Caco-2 (cell line): ENCODE data around the gene CBX1. TPM values are rescaled to one million over a fixed set of nuclear protein-coding genes. Genes with fewer than 3 reads are reported as not detected.

Experiments
- BruUV-seq: library from RNA; stranded (reverse); fragments of 400-500 nt; replicated peaks from 2 replicates; lab custom pipeline; 2021; lab: Mats Ljungman, UMichigan
- CTCF ChIA-PET: fragments of 300-600 bp; sonication (Branson Sonifier 250); formaldehyde crosslinking; loops from one replicate; lab custom pipeline; 2022; ENCODE audit warnings: antibody characterized with exemption; lab: Charles Lee
- POLR2A ChIA-PET: fragments of 300-600 bp; sonication (Branson Sonifier 250); formaldehyde crosslinking; loops from one replicate; lab custom pipeline; 2022; ENCODE audit warnings: antibody characterized with exemption; lab: Charles Lee
- DNase-seq, 2 experiments: peaks; one replicate each; pipeline versions ENCODE4 v3.0.0 to v3.0.0-alpha.2; 2020 to 2022
- H3K27me3 ChIP-seq: replicated peaks from 2 replicates; pipeline ENCODE4 v1.6.0; 2011; ENCODE audit warnings: low read length; ENCODE audit not compliant: control insufficient read depth, insufficient read depth
- H3K36me3 ChIP-seq: 2 replicates; pipeline ENCODE4 v1.5.1; 2011; ENCODE audit warnings: low read length; ENCODE audit not compliant: control insufficient read depth, insufficient read depth
- H3K4me1 ChIP-seq: fragments of 250-450 bp; sonication (Bioruptor Pico); 2 replicates; pipeline ENCODE4 v1.5.1; 2020; ENCODE audit warnings: mild to moderate bottlenecking
- H3K4me3 ChIP-seq: 2 replicates; pipeline ENCODE4 v1.5.1; 2011; ENCODE audit warnings: low read depth, mild to moderate bottlenecking, control low read depth, low read length
- H3K9me3 ChIP-seq: fragments of 250-450 bp; sonication (Bioruptor Pico); 2 replicates; pipeline ENCODE4 v1.5.1; 2020; ENCODE audit warnings: mild to moderate bottlenecking, moderate library complexity
- H3K27ac Mint-ChIP-seq: one replicate; pipeline ENCODE4 v1.8.0; 2022; ENCODE audit warnings: mixed read lengths; ENCODE audit not compliant: unreplicated experiment
- H3K27me3 Mint-ChIP-seq: one replicate; pipeline ENCODE4 v1.8.0; 2022; ENCODE audit warnings: mixed read lengths; ENCODE audit not compliant: insufficient read depth, unreplicated experiment
- H3K36me3 Mint-ChIP-seq: one replicate; pipeline ENCODE4 v1.8.0; 2022; ENCODE audit warnings: mild to moderate bottlenecking, mixed read lengths; ENCODE audit not compliant: insufficient read depth, unreplicated experiment
- H3K4me1 Mint-ChIP-seq: one replicate; pipeline ENCODE4 v1.8.0; 2022; ENCODE audit warnings: low read depth, mixed read lengths; ENCODE audit not compliant: unreplicated experiment
- H3K4me3 Mint-ChIP-seq: one replicate; pipeline ENCODE4 v1.8.0; 2022; ENCODE audit warnings: mild to moderate bottlenecking, moderate library complexity, mixed read lengths; ENCODE audit not compliant: unreplicated experiment
- H3K9me3 Mint-ChIP-seq: one replicate; pipeline ENCODE4 v1.8.0; 2022; ENCODE audit warnings: mixed read lengths; ENCODE audit not compliant: unreplicated experiment
- CTCF ChIP-seq, 2 experiments: fragments of 200-600 bp in 1 of 2; IDR thresholded peaks; 1 replicate in 1 of 2; 2 replicates in 1 of 2; pipeline versions ENCODE4 v1.5.1 to v1.8.0; 2011 to 2022; ENCODE audit warnings: antibody characterized with exemption in 1 of 2, control low read depth in 1 of 2, inconsistent platforms in 1 of 2, low read depth in 1 of 2, low read length in 1 of 2, mild to moderate bottlenecking in 1 of 2, moderate library complexity in 1 of 2; ENCODE audit not compliant: insufficient read depth in 1 of 2, severe bottlenecking in 1 of 2, unreplicated experiment in 1 of 2
- intact Hi-C: fragments of 100-400 bp; cut with micrococcal nuclease; formaldehyde crosslinking; loops from one replicate; pipeline ENCODE4 v1.10.0; 2022; ENCODE audit not compliant: unreplicated experiment
- total RNA-seq: library from RNA; stranded (reverse); gene quantifications from 2 replicates; pipeline ENCODE4 v1.2.3, GENCODE V29; 2022

CBX1 gene
- total RNA-seq, 1 experiment from 2014 or later: 213 TPM

DNA sequence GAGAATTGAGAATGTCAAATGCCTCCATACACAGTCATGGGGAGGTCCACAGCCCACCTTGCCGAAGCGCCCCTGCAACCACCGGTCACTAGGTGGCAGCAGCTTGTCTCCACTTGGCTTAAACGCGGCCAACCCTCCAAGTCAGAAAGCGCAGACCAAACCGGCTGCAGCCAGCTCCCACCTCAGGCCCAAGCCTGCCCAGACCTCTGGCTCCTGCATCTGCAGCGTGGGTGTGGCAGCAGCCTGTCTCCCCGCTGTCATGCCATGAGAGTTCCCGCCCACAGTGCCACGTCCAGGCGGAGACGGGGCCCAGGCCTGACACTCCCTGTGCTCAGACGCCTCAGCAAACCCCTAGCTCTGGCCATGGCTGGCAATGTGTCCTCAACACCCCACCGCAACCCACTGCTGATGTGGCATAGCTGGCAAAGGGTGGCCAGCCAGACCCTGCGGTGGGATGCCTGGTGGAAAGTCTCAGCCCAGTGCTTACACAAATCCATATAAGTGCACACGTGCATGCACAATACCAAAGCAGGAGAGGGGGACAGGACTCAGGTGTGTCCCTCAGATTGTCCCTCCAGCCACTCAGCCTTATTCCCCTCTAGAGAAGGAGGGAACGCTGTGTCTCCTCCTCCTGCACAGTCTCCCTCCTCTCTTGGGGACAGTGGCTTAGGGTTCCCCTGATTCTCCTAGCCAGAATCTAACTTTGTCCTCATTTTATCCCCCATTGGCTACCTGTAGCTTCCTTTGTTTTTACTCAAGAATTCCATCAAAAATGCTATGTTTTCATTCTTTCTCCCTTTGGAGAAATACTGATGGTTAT is 74.6 kb downstream of the CBX1 start:
- Mint-ChIP-seq H3K27me3 (peaks cover 15% of the 10 kb centered on the region), H3K27ac (peak overlapping the region; percentile 89), H3K4me1 (peaks cover 34% of the 10 kb centered on the region), H3K9me3 (no peaks in the 10 kb centered on the region), H3K4me3 (peak overlapping the region; percentile 87), H3K36me3 (peaks cover 13% of the 10 kb centered on the region)
- DNase-seq: peak; percentile 97
- no TSS peak for BruUV-seq
- H3K4me3 ChIP-seq: no peak overlapping the region
- no peaks in the 10 kb centered on the region for H3K36me3 ChIP-seq
- intact Hi-C loops: loop anchor here (1.0 to 10.0 kb wide), 5 partner anchors 42 to 431 kb away; no protein-coding TSS in a partner anchor
- CTCF ChIA-PET: interaction anchor here (0.5 to 3.6 kb wide), 51 partner anchors 8 to 668 kb away, joined by 3 to 225 read pairs (median 5); partner anchors contain the start of genes CBX1, CDK5RAP3, LRRC46 and MRPL10
- peak; percentile 100 for TF ChIP-seq CTCF (IDR thresholded peaks at IDR 0.05; ENCODE audit: insufficient read depth in 1 of 2, low read depth in 1 of 2, low read length in 1 of 2, severe bottlenecking in 1 of 2, unreplicated experiment in 1 of 2)
- H3K4me1 ChIP-seq: peaks cover 26% of the 10 kb centered on the region
- H3K9me3 ChIP-seq: no peaks in the 10 kb centered on the region
- H3K27me3 ChIP-seq: peaks cover 5% of the 10 kb centered on the region
- POLR2A ChIA-PET: interaction anchor here (1.0 to 3.4 kb wide), 4 partner anchors 21 to 81 kb away, joined by 3 to 46 read pairs (median 4); partner anchors contain the start of genes NFE2L1 and SNX11

DNA sequence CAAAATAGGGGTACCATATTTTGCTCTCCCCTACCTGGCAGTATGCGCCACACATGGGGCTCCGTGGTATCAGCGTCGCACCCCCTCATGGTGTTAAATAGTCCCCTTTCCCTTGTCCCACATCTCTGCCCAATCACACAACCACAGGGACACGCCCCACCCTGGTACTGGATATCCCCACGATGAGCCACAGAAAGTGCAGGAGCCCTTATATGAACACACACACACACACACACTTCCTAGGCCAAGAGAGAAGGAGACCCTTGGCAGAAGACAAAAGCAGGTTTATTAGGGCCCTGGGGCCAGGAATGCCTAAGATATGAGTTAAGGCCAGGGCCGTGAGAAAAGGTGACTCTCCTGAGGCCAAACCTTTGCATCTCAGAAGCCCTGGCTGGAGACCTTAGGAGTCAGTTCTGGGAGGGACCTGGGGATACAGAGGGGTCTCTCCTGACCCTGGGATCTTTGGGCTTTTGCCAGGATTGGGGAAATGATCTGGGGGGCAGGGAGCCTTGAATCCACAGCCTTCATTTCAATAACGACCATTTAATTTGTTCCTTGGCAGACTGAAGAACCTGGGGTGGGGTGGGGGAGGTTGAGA is 75.3 kb downstream of the CBX1 start:
- peak overlapping the region; percentile 43 for H3K4me3 ChIP-seq
- ChIA-PET CTCF (interaction anchor here (0.6 to 3.6 kb wide), 77 partner anchors 8 to 1389 kb away, joined by 3 to 225 read pairs (median 5); partner anchors contain the start of genes CBX1, CDK5RAP3, LRRC46 and MRPL10), POLR2A (interaction anchor here (0.6 to 3.4 kb wide), 11 partner anchors 21 to 375 kb away, joined by 3 to 46 read pairs (median 3); partner anchors contain the start of genes NFE2L1, PNPO and SNX11)
- Mint-ChIP-seq H3K27ac (peak overlapping the region; percentile 89), H3K4me3 (peak overlapping the region; percentile 87), H3K27me3 (peaks cover 17% of the 10 kb centered on the region), H3K9me3 (no peaks in the 10 kb centered on the region), H3K4me1 (peaks cover 34% of the 10 kb centered on the region), H3K36me3 (peaks cover 13% of the 10 kb centered on the region)
- TF ChIP-seq CTCF (IDR thresholded peaks at IDR 0.05; ENCODE audit: insufficient read depth in 1 of 2, low read depth in 1 of 2, low read length in 1 of 2, severe bottlenecking in 1 of 2, unreplicated experiment in 1 of 2): no peak
- intact Hi-C loops: loop anchor here (1.0 to 10.0 kb wide), 13 partner anchors 11 to 593 kb away; partner anchors contain the start of genes CBX1, COPZ2 and NFE2L1
- H3K4me1 ChIP-seq: peaks cover 26% of the 10 kb centered on the region
- no TSS peak for BruUV-seq
- peaks cover 5% of the 10 kb centered on the region for H3K27me3 ChIP-seq
- H3K9me3 ChIP-seq: no peaks in the 10 kb centered on the region
- H3K36me3 ChIP-seq: no peaks in the 10 kb centered on the region
- DNase-seq: peak; percentile 62 to 77
